GM19328 (cell line): ENCODE data around the gene TENM3.
"Not testable (repeated sequence)": the region's sequence is repeated elsewhere in the genome, so short reads cannot be mapped to it uniquely, and the experiment has no call there.

Source experiments
- ATAC-seq: cut with Tn5 transposase; IDR thresholded peaks from one replicate; pipeline ENCODE4 v1.9.1; 2021; ENCODE audit warnings: mild to moderate bottlenecking, moderate library complexity; ENCODE audit not compliant: unreplicated experiment

Gene TENM3

GRCh38 chr4:182227611-182228010 lies 15.6 kb upstream of the TENM3 start:
- ATAC-seq = no peak

GRCh38 chr4:182228991-182229577 lies 14.1 kb upstream of the TENM3 start:
- no peak for ATAC-seq

- no peak for ATAC-seq
Observed at GRCh38 chr4:182230256-182230655, 12.9 kb upstream of the TENM3 start.

DNA sequence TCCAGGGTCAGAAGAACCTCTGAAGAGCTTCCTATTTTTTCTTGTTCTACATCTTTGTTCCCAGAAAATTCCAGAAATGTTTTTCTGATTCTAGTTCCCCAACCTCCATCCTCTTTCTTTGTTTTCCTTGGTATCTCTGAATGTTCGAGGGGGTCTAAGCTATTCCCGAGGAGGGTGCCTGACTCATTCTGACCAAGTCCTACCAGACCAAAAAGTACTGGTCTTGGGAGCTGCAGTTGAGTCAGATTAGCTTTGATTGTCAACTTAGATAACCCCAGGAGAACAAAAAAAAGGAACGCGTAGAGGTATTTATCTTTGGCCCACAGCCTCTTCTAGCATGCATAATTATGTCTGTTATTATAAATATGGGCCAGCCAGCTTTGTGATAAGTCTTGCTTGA lies 12.1 kb upstream of the TENM3 start:
- ATAC-seq = no peak

DNA sequence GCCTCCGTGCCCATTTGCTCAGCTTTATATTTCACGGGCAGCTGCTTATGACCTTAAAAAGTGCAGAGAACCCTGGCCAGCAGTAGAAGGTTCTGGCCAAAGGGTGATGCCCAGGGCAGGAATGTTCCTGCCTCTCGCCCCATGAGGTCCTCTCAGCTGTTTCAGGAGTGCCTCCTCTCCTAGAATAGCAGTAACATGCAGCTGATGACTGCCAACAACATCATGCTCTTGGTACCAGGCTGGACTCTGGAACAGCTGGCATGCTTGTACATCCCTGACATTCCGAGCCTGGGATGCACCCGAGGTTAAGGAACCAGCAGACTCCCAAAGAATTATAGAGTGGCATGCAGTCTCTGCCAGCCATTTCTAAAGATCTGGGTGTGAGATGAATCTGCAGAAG lies 11.7 kb upstream of the TENM3 start:
- ATAC-seq = no peak

- ATAC-seq = no peak
Observed at GRCh38 chr4:182233310-182234090, 9.7 kb upstream of the TENM3 start.

- no peak for ATAC-seq
Observed at GRCh38 chr4:182235021-182235795, 8.0 kb upstream of the TENM3 start.

GRCh38 chr4:182236186-182236585 lies 7.0 kb upstream of the TENM3 start:
- ATAC-seq = no peak

DNA sequence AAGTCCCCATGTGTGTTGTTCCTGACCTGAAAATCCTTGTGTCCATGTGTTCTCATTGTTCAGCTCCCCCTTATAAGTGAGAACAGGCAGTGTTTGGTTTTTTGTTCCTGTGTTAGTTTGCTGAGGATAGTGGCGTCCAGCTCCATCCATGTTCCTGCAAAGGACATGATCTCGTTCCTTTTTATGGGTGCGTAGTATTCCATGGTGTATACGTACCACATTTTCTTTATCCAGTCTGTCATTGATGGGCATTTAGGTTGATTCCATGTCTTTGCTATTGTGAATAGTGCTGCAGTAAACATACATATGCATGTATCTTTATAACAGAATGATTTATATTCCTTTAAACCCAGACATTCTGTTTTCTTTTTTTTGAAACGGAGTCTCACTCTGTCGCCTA lies 6.2 kb upstream of the TENM3 start:
- not testable (repeated sequence) for ATAC-seq

DNA sequence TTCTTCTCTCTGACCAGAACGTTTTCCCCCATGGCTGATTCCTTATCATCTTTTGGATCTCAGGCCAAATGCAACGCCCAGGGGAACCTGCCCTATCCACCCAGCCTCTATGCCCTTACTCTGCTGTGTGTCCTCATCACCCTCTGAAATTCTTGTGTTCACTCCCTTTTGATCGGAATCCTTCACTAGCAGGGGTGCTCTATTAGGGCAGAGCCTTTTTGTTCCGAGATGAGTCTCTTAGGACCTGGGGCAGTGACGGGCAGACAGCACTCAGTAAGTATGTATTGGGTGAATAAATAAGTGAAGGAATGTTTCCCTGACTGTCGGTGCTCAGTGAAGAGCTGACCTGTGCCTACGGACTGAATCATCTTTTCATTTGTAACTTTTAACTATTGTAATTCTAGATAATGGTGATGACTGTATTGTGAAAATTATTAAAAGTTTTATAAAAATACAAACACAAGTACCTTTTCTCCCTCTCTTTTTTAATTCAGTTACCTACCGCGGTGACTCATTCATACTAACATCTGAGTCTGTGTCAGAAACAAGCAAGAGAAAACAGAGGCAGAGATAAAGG lies 4.8 kb upstream of the TENM3 start:
- ATAC-seq = no peak

GRCh38 chr4:182240161-182241130 lies 2.8 kb upstream of the TENM3 start:
- no peak for ATAC-seq

- ATAC-seq = not testable (repeated sequence)
Observed at GRCh38 chr4:182242260-182242659, 942 bp upstream of the TENM3 start.

GRCh38 chr4:182242787-182243186 lies 415 bp upstream of the TENM3 start:
- ATAC-seq = no peak

DNA sequence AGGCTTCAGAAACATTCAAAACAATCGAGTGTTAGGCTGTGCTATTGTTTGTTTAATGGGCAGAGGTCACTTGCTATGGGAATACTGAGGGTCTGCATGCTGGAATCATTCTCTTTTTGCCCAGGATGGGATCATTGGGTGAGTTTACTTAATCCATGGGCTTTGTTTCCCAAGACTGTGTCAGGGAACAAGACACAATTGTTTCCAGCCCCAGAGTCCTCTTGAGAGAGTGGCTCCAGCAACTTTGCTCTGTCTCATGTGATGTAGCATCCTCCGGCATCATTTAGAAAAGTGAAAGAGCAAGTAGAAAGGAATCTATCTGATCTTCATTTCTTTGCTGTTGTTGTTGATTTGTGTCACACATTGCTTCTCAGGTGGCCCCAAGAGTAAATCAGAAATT lies 1.8 kb downstream of the TENM3 start:
- no peak for ATAC-seq

DNA sequence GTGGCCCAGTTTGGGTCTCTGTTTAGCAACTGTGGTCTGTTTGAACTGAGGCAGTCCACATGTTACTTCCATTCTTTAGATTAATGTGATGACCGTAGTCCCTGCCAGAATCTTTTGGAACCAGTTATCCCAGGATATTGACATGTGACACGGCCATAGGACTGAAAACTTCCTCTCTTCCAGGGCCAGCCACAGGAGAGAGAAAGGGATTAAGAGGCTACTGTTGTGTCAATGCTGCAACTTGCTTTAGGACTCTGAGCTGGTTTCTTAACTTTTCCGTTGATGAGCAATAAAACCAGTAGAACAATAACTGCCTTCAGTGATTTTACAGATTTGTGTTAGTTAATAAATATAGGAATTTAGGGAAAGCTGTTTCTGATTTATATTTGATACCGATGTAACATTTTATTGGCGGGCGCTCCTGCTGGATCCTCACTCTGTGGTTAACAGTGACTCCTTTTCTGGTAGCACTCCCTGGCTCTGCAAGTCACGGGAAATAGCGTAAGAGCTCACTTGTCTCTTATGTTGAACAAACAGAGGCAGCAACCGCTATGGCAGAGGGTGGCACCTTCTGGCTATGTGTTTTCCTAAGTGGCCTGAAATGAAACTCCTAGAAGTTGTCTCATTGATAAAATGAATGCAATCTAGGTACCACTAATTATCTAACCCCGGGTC lies 2.5 kb downstream of the TENM3 start:
- ATAC-seq = no peak

DNA sequence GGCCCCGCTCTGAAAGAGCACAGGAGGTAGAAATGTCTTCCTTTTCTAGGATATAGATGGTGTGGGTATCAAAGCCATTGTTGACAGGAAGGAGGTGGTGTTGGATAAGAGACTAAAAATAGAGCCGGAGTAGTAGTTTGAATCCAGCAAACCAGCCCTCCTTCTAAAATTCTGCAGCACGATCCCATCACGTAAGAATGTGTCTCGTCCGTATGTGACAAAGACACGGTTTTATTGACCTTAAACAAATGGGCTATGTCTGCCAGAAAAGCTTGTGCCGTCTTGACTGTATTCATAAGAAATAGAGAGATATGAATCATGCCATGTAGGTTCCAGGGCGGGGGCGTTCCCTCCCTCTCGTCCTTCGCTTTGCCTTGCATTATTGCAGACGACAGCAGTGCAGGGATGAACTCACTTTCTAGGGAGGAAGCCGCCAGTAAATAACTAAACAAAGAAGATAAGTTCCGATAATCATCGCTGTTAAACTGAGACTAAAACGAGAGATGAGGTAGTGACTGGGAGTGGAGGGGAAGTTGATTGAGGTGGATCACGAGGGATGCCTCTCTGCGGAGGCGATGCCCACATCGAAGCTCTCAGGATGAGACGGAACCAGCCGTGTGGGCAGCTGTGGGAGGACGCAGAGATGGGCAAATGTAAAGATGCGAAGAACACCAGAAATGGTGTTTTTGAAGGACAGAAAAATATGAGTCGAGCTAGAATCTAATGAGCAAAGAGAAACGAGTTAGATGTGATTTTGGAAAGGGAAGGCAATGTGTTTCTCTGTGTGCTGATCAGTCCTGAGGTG lies 3.4 kb downstream of the TENM3 start:
- no peak for ATAC-seq

GRCh38 chr4:182248295-182248694 lies 5.1 kb downstream of the TENM3 start:
- no peak for ATAC-seq

- ATAC-seq = no peak
Observed at GRCh38 chr4:182250446-182250845, 7.2 kb downstream of the TENM3 start.

GRCh38 chr4:182251116-182251515 lies 7.9 kb downstream of the TENM3 start:
- ATAC-seq = no peak
